ENCODE measurements around the gene TMEM267.

TMEM267 gene

DNA sequence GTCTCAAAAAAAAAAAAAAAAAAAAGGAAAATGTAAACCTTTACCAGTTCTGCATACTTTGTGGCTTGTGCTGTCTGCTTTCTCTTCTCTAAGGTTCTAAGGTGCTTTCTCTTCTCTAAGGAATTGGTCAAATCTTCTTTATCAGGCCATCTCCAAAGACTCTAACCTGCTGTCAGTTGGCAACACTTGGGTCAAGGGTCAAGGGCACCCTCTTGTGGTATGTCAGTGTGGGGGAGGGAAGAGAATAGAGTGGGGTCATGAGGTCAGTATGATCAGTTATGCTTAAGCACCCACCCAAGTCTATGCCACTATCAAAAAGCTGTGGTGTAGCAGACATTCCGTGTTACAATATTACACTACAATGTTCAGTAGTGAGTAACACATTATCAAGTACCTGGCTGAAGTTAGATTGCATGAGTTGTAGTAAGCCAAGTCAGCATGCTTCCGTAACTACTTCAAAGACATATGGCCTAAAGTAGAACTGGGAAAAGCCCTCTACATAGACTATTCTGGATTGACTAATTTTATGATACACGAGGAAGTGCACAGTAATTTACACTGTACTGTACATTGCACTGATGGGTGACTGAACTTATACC is 46.5 kb downstream of the TMEM267 start:
- no peak overlapping the region for H3K4me3 ChIP-seq (replicated peaks; ENCODE audit: low read depth, low read length)
- no peaks in the 10 kb centered on the region for H3K27me3 ChIP-seq (replicated peaks; ENCODE audit: control insufficient read depth, insufficient read depth, low read length)
- DNase-seq (ENCODE audit: extremely low read depth, insufficient read length): no peak
- TF ChIP-seq CTCF (IDR thresholded peaks at IDR 0.05; ENCODE audit: insufficient read depth, low read length, poor library complexity, severe bottlenecking): no peak
- H3K36me3 ChIP-seq (ENCODE audit: control insufficient read depth, insufficient read depth, low read length): no peaks in the 10 kb centered on the region

- Histone ChIP-seq H3K36me3 (ENCODE audit: control insufficient read depth, insufficient read depth, low read length) (no peaks in the 10 kb centered on the region), H3K4me3 (replicated peaks; ENCODE audit: low read depth, low read length) (no peak overlapping the region), H3K27me3 (replicated peaks; ENCODE audit: control insufficient read depth, insufficient read depth, low read length) (no peaks in the 10 kb centered on the region)
- no peak for DNase-seq (ENCODE audit: extremely low read depth, insufficient read length)
- TF ChIP-seq CTCF (IDR thresholded peaks at IDR 0.05; ENCODE audit: insufficient read depth, low read length, poor library complexity, severe bottlenecking): no peak
These were observed 50.3 kb downstream of the TMEM267 start for GRCh38 chr5:43433382-43433781.

GRCh38 chr5:43432486-43433375 is 50.9 kb downstream of the TMEM267 start:
- H3K4me3 ChIP-seq (replicated peaks; ENCODE audit: low read depth, low read length): no peak overlapping the region

GRCh38 chr5:43429706-43430105 is 54.0 kb downstream of the TMEM267 start:
- no peak for TF ChIP-seq CTCF (IDR thresholded peaks at IDR 0.05; ENCODE audit: insufficient read depth, low read length, poor library complexity, severe bottlenecking)
- Histone ChIP-seq H3K27me3 (replicated peaks; ENCODE audit: control insufficient read depth, insufficient read depth, low read length) (no peaks in the 10 kb centered on the region), H3K36me3 (ENCODE audit: control insufficient read depth, insufficient read depth, low read length) (no peaks in the 10 kb centered on the region), H3K4me3 (replicated peaks; ENCODE audit: low read depth, low read length) (no peak overlapping the region)
- DNase-seq (ENCODE audit: extremely low read depth, insufficient read length): no peak

More at GRCh38 chr5:43432486-43433375, 50.9 kb downstream of the TMEM267 start:
- no peak for TF ChIP-seq CTCF (IDR thresholded peaks at IDR 0.05; ENCODE audit: insufficient read depth, low read length, poor library complexity, severe bottlenecking)
- no peaks in the 10 kb centered on the region for H3K36me3 ChIP-seq (ENCODE audit: control insufficient read depth, insufficient read depth, low read length)
- no peak for DNase-seq (ENCODE audit: extremely low read depth, insufficient read length)
- no peaks in the 10 kb centered on the region for H3K27me3 ChIP-seq (replicated peaks; ENCODE audit: control insufficient read depth, insufficient read depth, low read length)

DNA sequence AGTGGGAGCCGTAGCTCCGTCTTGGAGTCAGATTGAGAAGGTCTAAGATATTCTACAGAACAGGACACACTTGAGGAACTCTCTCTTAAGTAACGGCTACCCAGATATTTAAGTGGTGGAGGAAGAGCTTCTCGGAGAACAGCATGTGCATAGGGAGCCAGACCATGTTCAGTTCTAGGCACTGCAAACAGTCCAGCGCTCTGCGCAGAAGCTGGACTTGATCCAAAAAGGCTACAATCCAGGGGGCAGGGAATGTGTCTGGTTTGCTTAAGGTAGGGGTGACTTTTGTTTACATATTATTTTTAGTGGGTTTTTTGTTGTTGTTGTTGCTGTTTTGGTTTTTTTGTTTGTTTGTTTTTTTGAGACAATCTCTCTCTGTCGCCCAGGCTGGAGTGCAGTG is 54.6 kb downstream of the TMEM267 start:
- no peak for TF ChIP-seq CTCF (IDR thresholded peaks at IDR 0.05; ENCODE audit: insufficient read depth, low read length, poor library complexity, severe bottlenecking)
- Histone ChIP-seq H3K4me3 (replicated peaks; ENCODE audit: low read depth, low read length) (no peak overlapping the region), H3K27me3 (replicated peaks; ENCODE audit: control insufficient read depth, insufficient read depth, low read length) (no peaks in the 10 kb centered on the region), H3K36me3 (ENCODE audit: control insufficient read depth, insufficient read depth, low read length) (no peaks in the 10 kb centered on the region)
- DNase-seq (ENCODE audit: extremely low read depth, insufficient read length): no peak
